Pancreas (tissue), 10 donors: ENCODE results near the gene IFI44. TPM values are rescaled to one million over a fixed set of nuclear protein-coding genes. Genes with fewer than 3 reads are reported as not detected.

ENCODE experiments used
- ATAC-seq, 4 donors: fragments of 200-7000 bp; cut with Tn5 transposase; one replicate each; pipeline versions ENCODE4 v1.8.0 to v1.9.1; 2020; ENCODE audit warnings: mild to moderate bottlenecking in 4 of 4, moderate library complexity in 4 of 4
- DNase-seq, 6 donors: peaks; one replicate each; pipeline ENCODE4 v3.0.0-alpha.2; 2020
- FAIRE-seq: peaks from 2 replicates; lab custom pipeline; 2012; peaks lifted over from hg19 to GRCh38; lab: Jason Lieb, UNC
- H3K27ac ChIP-seq, 4 donors: fragments of 200-600 bp; sonication (generic); 1 replicate in 3 of 4; 2 replicates in 1 of 4; pipeline versions ENCODE4 v1.5.0 to v1.8.0; 2020
- H3K27me3 ChIP-seq, 4 donors: fragments of 200-600 bp; one replicate each; pipeline ENCODE4 v1.8.0; 2021
- H3K36me3 ChIP-seq, 3 donors: fragments of 200-600 bp; sonication (generic) in 1 of 3; one replicate each; pipeline versions ENCODE4 v1.5.0 to v1.8.0; 2020 to 2021
- H3K4me1 ChIP-seq, 3 donors: fragments of 200-600 bp; one replicate each; pipeline ENCODE4 v1.8.0; 2021
- H3K4me3 ChIP-seq, 4 donors: fragments of 200-600 bp; sonication (generic) in 2 of 4; one replicate each; pipeline versions ENCODE4 v1.5.0 to v1.8.0; 2020 to 2021
- H3K9me3 ChIP-seq, 4 donors: fragments of 200-600 bp; one replicate each; pipeline ENCODE4 v1.8.0; 2021
- CTCF ChIP-seq, 4 donors: fragments of 200-600 bp; sonication (generic) in 3 of 4; IDR thresholded peaks; one replicate each; pipeline versions ENCODE4 v1.5.0 to v1.8.0; 2021; ENCODE audit warnings: antibody characterized with exemption in 4 of 4
- WGBS, 2 donors: extraction: QIAGEN DNeasy Blood & Tissue Kit; methylation state at CpG; one replicate each; pipeline ENCODE4 v1.1.7; 2013; 5-methylcytosine and 5-hydroxymethylcytosine counted together
- intact Hi-C, 3 donors: fragments of 100-400 bp; cut with DNase I; formaldehyde crosslinking; loops; one replicate each; pipeline versions ENCODE4 v1.11.1 to v1.14.2; 2022
- polyA plus RNA-seq, 2 donors: library from polyadenylated mRNA; stranded (reverse); fragments of 200-250 nt; gene quantifications; one replicate each; pipeline ENCODE4 v1.2.3, GENCODE V29; 2013
- total RNA-seq, 6 donors: library from RNA; stranded (reverse); fragmentation: NEBNext Ultra II Directional in 4 of 6; extraction: Animal tissue kit (Norgen Biotek cat#: 25700) in 4 of 6; gene quantifications; one replicate each; pipeline versions ENCODE4 v1.2.1 to v1.2.4, GENCODE V29; 2021 to 2023
- donor health status: healthy with polysubstance abuse.
- donor health status: DM: no; HTN: no; CAD: no; lungs with moderate emphysema.
- donor health status: DM: no; HTN: no; CAD: no.
- donor health status: control.
- donor health status: control.
- donor health status: Bipolar disorder and iron deficiency.
- donor health status: DM: yes; HTN: yes; CAD: no.
- donor health status: DM: no; HTN: no; CAD: no.
- donor health status: DM: no; HTN: no; CAD: no.
- donor health status: DM: yes; HTN: yes; CAD: no.

Gene IFI44
- total and polyA plus RNA-seq, 8 donors = 2.5 to 17.6 (median 8.0) TPM

GRCh38 chr1:78624035-78624434 lies 25.6 kb upstream of the IFI44 start:
- 93 to 96% methylated on average over 7 of the region's 7 CpGs for WGBS, 2 donors
- Histone ChIP-seq H3K4me3 (no peak overlapping the region), H3K27me3 (no peaks in the 10 kb centered on the region), H3K36me3 (no peaks in the 10 kb centered on the region), H3K9me3 (no peaks in the 10 kb centered on the region), H3K4me1 (peaks cover 0 to 6% (median 0%) of the 10 kb centered on the region in 3 donors), H3K27ac (no peak overlapping the region)
- ATAC-seq (no peak), FAIRE-seq (no peak), DNase-seq (no peak)
- intact Hi-C loops = loop anchor here in 1 of 3 donors (10.0 kb wide), 1 partner anchor 51 kb away; no protein-coding TSS in a partner anchor
- no peak for TF ChIP-seq CTCF (IDR thresholded peaks at IDR 0.05)

- intact Hi-C loops = loop anchor here in 1 of 3 donors (10.0 kb wide), 1 partner anchor 47 kb away; no protein-coding TSS in a partner anchor
- peak; percentile 13 for FAIRE-seq
Measured at GRCh38 chr1:78627321-78627720, 22.3 kb upstream of the IFI44 start.

DNA sequence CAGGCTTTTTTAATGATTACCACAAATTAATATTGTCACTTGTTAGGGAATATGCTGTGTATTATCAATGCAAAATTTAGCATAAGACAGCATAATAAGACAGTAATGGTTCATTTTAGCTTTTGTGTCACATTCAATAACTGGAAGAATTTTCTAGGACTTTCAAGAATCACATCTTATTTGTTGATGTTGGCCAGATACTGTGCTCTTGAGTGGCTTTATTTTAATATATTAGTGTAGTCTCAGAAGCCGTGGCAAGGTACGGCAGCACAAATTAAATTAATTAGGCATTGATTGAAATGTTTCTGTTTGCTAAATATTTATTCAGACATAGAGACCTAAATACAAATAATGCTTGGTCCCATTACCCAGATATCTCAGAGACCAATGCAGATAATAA lies 19.0 kb upstream of the IFI44 start:
- Histone ChIP-seq H3K27me3 (no peaks in the 10 kb centered on the region), H3K9me3 (no peaks in the 10 kb centered on the region), H3K27ac (no peak overlapping the region), H3K4me1 (no peaks in the 10 kb centered on the region), H3K4me3 (no peak overlapping the region), H3K36me3 (no peaks in the 10 kb centered on the region)
- no peak for DNase-seq
- no peak for FAIRE-seq
- TF ChIP-seq CTCF (IDR thresholded peaks at IDR 0.05) = no peak
- ATAC-seq = no peak
- intact Hi-C loops = no loop called here
- 64 to 89% methylated on average over 2 of the region's 2 CpGs for WGBS, 2 donors

More at GRCh38 chr1:78627321-78627720, 22.3 kb upstream of the IFI44 start:
- Histone ChIP-seq H3K4me1 (no peaks in the 10 kb centered on the region), H3K36me3 (no peaks in the 10 kb centered on the region), H3K27me3 (no peaks in the 10 kb centered on the region), H3K9me3 (no peaks in the 10 kb centered on the region), H3K4me3 (no peak overlapping the region), H3K27ac (no peak overlapping the region)
- TF ChIP-seq CTCF (IDR thresholded peaks at IDR 0.05) = no peak
- WGBS, 2 donors = 84 to 85% methylated on average over 1 of the region's 1 CpG
- DNase-seq (no peak), ATAC-seq (no peak)

DNA sequence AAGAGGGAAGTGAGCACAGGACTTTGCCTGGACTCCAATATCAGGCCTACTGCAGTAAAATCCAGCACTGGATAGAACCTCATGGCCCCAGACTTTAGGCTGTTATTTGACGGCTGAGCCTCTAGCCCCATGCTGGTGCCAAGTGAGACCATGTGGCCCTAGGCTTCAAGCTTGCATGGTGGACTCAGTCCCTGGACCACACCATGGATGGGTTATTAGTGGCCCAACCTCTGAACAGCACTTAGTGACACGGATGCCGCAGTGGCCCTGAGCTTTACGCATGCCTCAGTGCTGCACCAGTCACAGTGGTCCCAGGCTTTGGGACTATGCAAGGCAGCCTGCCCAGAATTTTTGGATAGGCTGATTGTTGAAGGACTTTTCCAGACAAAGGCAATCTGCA lies 16.4 kb upstream of the IFI44 start:
- FAIRE-seq (no peak), DNase-seq (peak in 1 of 6 donors; percentile 25), ATAC-seq (no peak)
- Histone ChIP-seq H3K4me1 (no peaks in the 10 kb centered on the region), H3K9me3 (no peaks in the 10 kb centered on the region), H3K27ac (no peak overlapping the region), H3K36me3 (no peaks in the 10 kb centered on the region), H3K27me3 (no peaks in the 10 kb centered on the region), H3K4me3 (no peak overlapping the region)
- WGBS, 2 donors = 90 to 94% methylated on average over 4 of the region's 4 CpGs
- intact Hi-C loops = no loop called here
- no peak for TF ChIP-seq CTCF (IDR thresholded peaks at IDR 0.05)

DNA sequence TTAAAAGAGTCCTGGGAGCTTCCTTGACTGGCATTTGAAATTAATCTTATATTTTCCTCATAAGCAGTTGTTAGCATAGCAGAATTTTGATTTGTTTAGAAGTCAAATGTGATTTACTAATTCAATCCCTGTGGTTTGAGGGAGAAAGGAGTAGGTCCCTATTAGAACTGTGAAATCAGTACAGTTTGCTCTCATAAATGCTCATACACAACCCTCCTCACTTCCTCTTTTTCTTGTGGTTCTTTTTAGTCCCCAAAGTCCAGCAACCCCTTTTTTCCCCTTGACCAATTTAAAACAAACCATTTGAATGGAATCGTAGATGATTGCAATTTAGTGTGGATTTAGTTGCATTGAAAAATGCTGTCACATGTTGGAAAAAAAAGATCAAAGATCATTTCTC lies 9.2 kb upstream of the IFI44 start:
- Histone ChIP-seq H3K27me3 (no peaks in the 10 kb centered on the region), H3K36me3 (no peaks in the 10 kb centered on the region), H3K4me3 (no peak overlapping the region), H3K27ac (no peak overlapping the region), H3K9me3 (no peaks in the 10 kb centered on the region), H3K4me1 (no peaks in the 10 kb centered on the region)
- TF ChIP-seq CTCF (IDR thresholded peaks at IDR 0.05) = no peak
- ATAC-seq = no peak
- WGBS, 2 donors = 63 to 74% methylated on average over 1 of the region's 1 CpG
- intact Hi-C loops = no loop called here
- DNase-seq = no peak
- no peak for FAIRE-seq
